Neural progenitor cell (in vitro differentiated cells): ENCODE results near the gene ARL15. TPM values are rescaled to one million over a fixed set of nuclear protein-coding genes. Genes with fewer than 3 reads are reported as not detected.

Experiments used
- DNase-seq: peaks from one replicate; pipeline ENCODE4 v3.0.0-alpha.2; 2016; ENCODE audit warnings: low spot score
- H2AFZ ChIP-seq: fragments of 200-600 bp; sonication (generic); replicated peaks from 2 replicates; pipeline ENCODE4 v1.6.1; 2016; ENCODE audit warnings: antibody characterized with exemption
- H3F3A ChIP-seq: fragments of 200-600 bp; sonication (generic); 2 replicates; pipeline ENCODE4 v1.6.1; 2016; ENCODE audit warnings: antibody characterized with exemption, low read depth
- H3K27ac ChIP-seq: fragments of 200-600 bp; sonication (generic); 2 replicates; pipeline ENCODE4 v1.5.1; 2016; ENCODE audit warnings: mild to moderate bottlenecking
- H3K27me3 ChIP-seq: fragments of 200-600 bp; sonication (generic); 2 replicates; pipeline ENCODE4 v1.6.1; 2016; ENCODE audit warnings: mild to moderate bottlenecking, moderate library complexity
- H3K36me3 ChIP-seq: fragments of 200-600 bp; sonication (generic); 2 replicates; pipeline ENCODE4 v1.5.1; 2016
- H3K4me1 ChIP-seq: fragments of 200-600 bp; sonication (generic); 2 replicates; pipeline ENCODE4 v1.6.1; 2016; ENCODE audit warnings: mixed run types
- H3K4me2 ChIP-seq: fragments of 200-600 bp; sonication (generic); 2 replicates; pipeline ENCODE4 v1.6.1; 2016
- H3K4me3 ChIP-seq: fragments of 200-600 bp; sonication (generic); 2 replicates; pipeline ENCODE4 v1.5.1; 2016
- H3K79me2 ChIP-seq: fragments of 200-600 bp; sonication (generic); 2 replicates; pipeline ENCODE4 v1.6.1; 2016; ENCODE audit warnings: low read depth
- H3K9ac ChIP-seq: fragments of 200-600 bp; sonication (generic); 2 replicates; pipeline ENCODE4 v1.6.1; 2016
- H3K9me3 ChIP-seq: fragments of 200-600 bp; sonication (generic); 2 replicates; pipeline ENCODE4 v1.5.1; 2016; ENCODE audit warnings: low read depth
- H4K20me1 ChIP-seq: fragments of 200-600 bp; sonication (generic); 2 replicates; pipeline ENCODE4 v1.6.1; 2016; ENCODE audit warnings: low read depth
- H3K27ac Mint-ChIP-seq: 3 replicates; pipeline ENCODE4 v1.8.0; 2021; ENCODE audit warnings: mixed read lengths
- H3K27me3 Mint-ChIP-seq: 2 replicates; pipeline ENCODE4 v1.8.0; 2022; ENCODE audit warnings: low read depth, mild to moderate bottlenecking, inconsistent platforms, moderate library complexity, mixed read lengths; ENCODE audit not compliant: insufficient read depth
- H3K36me3 Mint-ChIP-seq: 3 replicates; pipeline ENCODE4 v1.8.0; 2021; ENCODE audit warnings: mixed read lengths
- H3K4me1 Mint-ChIP-seq: 3 replicates; pipeline ENCODE4 v1.8.0; 2021; ENCODE audit warnings: mixed read lengths
- H3K4me3 Mint-ChIP-seq: 3 replicates; pipeline ENCODE4 v1.8.0; 2021; ENCODE audit warnings: mild to moderate bottlenecking, moderate library complexity, mixed read lengths
- H3K9me3 Mint-ChIP-seq: 3 replicates; pipeline ENCODE4 v1.8.0; 2020; ENCODE audit warnings: mixed read lengths
- EZH2 ChIP-seq: fragments of 200-600 bp; sonication (generic); IDR thresholded peaks from 2 replicates; pipeline ENCODE4 v1.6.1; 2017; ENCODE audit warnings: antibody characterized with exemption, mild to moderate bottlenecking, moderate library complexity
- EZH2phosphoT487 ChIP-seq: fragments of 200-600 bp; sonication (generic); IDR thresholded peaks from 2 replicates; pipeline ENCODE4 v1.6.1; 2017; ENCODE audit warnings: antibody characterized with exemption
- total RNA-seq: library from RNA; depleted of rRNA; stranded (reverse); fragments of >200 nt; gene quantifications from 2 replicates; pipeline ENCODE4 v1.2.3, GENCODE V29; 2015; ENCODE audit warnings: low replicate concordance
- TF ChIP-seq, protein P1 (sequence below): fragments of 200-600 bp; sonication (generic); IDR thresholded peaks from 2 replicates; pipeline ENCODE4 v1.5.1; 2017; ENCODE audit warnings: antibody characterized with exemption, mild to moderate bottlenecking

ARL15 gene
- total RNA-seq, 1 donor from 2014 or later = 39.1 TPM

DNA sequence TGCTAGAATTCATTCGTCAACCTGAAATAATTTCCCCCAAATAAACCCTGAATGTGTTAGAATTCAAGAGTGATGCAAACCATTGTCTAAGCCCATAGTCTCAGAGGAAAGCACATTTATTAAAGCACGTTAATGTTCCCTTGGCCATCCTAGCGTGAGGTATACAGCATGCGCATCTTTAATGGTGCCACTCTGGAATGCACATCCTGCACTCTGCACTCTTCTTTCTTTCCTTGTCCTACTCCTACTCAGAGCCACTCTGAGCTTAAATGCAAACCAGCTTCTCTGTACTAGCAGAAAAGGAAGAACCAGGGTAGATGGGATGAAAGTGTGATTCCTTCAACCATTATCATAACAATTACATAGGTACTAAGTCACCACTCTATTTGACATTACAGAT, 50.4 kb downstream of the ARL15 start:
- no peak overlapping the region for H3K4me3 ChIP-seq
- no peaks in the 10 kb centered on the region for H3K27me3 Mint-ChIP-seq
- peaks cover 16% of the 10 kb centered on the region for H3K79me2 ChIP-seq
- H3K4me1 Mint-ChIP-seq = peaks cover 1% of the 10 kb centered on the region
- H3K9me3 ChIP-seq = no peaks in the 10 kb centered on the region
- peaks cover 1% of the 10 kb centered on the region for H3K36me3 Mint-ChIP-seq
- no peak for DNase-seq
- H3F3A ChIP-seq = no peaks in the 10 kb centered on the region
- H3K9ac ChIP-seq = no peak overlapping the region
- peaks cover 2% of the 10 kb centered on the region for H3K9me3 Mint-ChIP-seq
- H3K4me2 ChIP-seq = no peak overlapping the region
- no peak overlapping the region for H3K27ac Mint-ChIP-seq
- no peaks in the 10 kb centered on the region for H3K27me3 ChIP-seq
- no peak overlapping the region for H3K4me3 Mint-ChIP-seq
- H4K20me1 ChIP-seq = no peaks in the 10 kb centered on the region
- H2AFZ ChIP-seq = no peak overlapping the region
- TF ChIP-seq, protein P1, sequence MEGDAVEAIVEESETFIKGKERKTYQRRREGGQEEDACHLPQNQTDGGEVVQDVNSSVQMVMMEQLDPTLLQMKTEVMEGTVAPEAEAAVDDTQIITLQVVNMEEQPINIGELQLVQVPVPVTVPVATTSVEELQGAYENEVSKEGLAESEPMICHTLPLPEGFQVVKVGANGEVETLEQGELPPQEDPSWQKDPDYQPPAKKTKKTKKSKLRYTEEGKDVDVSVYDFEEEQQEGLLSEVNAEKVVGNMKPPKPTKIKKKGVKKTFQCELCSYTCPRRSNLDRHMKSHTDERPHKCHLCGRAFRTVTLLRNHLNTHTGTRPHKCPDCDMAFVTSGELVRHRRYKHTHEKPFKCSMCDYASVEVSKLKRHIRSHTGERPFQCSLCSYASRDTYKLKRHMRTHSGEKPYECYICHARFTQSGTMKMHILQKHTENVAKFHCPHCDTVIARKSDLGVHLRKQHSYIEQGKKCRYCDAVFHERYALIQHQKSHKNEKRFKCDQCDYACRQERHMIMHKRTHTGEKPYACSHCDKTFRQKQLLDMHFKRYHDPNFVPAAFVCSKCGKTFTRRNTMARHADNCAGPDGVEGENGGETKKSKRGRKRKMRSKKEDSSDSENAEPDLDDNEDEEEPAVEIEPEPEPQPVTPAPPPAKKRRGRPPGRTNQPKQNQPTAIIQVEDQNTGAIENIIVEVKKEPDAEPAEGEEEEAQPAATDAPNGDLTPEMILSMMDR = no peak
- TF ChIP-seq EZH2phosphoT487 (no peak), EZH2 (no peak)
- no peaks in the 10 kb centered on the region for H3K36me3 ChIP-seq
- no peak overlapping the region for H3K27ac ChIP-seq
- H3K4me1 ChIP-seq = peaks cover 13% of the 10 kb centered on the region

DNA sequence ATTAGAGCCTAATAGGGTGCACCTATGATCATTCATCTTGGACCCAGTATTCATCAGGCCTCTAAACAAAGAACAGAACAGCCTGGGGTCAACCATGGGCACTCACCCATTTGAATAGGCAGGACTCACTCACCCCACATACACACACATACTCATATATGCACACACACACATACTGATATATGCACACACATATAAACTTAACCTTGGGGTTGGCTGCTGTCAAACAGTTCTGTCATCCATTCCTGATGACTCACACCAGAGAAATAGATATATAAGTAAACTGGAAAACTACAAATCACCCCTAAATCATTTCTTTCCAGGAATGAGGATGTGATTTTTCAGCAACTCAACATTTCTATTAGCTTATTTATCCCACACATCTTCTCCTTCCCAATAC, 51.3 kb downstream of the ARL15 start:
- Mint-ChIP-seq H3K27me3 (no peaks in the 10 kb centered on the region), H3K36me3 (peaks cover 1% of the 10 kb centered on the region), H3K27ac (no peak overlapping the region), H3K4me1 (peaks cover 2% of the 10 kb centered on the region), H3K9me3 (peaks cover 2% of the 10 kb centered on the region), H3K4me3 (no peak overlapping the region)
- Histone ChIP-seq H3K36me3 (no peaks in the 10 kb centered on the region), H4K20me1 (no peaks in the 10 kb centered on the region), H3K4me3 (no peak overlapping the region), H3K27me3 (no peaks in the 10 kb centered on the region), H3K27ac (no peak overlapping the region), H3K9ac (no peak overlapping the region), H3F3A (no peaks in the 10 kb centered on the region), H3K4me1 (peaks cover 13% of the 10 kb centered on the region), H3K4me2 (no peak overlapping the region), H3K9me3 (no peaks in the 10 kb centered on the region), H2AFZ (no peak overlapping the region), H3K79me2 (peaks cover 16% of the 10 kb centered on the region)
- TF ChIP-seq EZH2 (no peak), EZH2phosphoT487 (no peak)
- TF ChIP-seq, protein P1 = no peak
- no peak for DNase-seq

DNA sequence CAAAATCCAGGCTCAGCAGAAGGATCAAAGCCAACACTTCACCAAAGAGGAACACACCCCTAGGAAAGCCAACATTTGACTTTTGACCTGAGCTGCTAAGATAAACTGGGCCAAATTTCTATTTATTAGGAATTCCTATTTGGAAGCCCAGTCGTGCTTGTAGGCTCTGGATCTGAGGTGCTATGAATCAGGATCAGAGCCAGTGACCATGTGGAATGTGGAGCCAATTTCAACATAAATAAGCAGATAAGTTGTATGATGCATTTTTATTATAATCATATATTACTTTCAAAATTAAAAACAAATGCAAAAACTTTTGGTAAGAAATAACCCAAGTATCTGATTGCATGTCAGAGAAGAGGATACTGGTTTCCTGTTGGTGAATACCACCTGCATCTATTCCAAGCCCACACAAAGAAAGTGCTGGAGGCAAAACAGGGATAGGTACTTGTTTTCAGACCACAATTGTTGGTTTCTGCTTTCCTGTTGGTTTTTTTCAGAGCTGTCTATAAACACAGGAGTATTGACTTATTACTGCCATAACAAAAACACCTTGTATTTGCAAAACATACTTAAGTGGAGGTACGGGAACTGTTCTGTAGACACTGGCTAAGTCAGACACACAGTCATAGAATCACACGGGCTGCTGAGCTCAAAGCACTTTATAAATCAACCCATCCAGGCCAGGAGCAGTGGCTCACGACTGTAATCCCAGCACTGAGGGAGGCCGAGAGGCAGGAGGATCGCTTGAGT, 52.8 kb downstream of the ARL15 start:
- Histone ChIP-seq H4K20me1 (no peaks in the 10 kb centered on the region), H3K36me3 (no peaks in the 10 kb centered on the region), H3K4me3 (no peak overlapping the region), H3K79me2 (peaks cover 16% of the 10 kb centered on the region), H3K4me1 (peaks cover 3% of the 10 kb centered on the region), H3F3A (no peaks in the 10 kb centered on the region), H3K27me3 (no peaks in the 10 kb centered on the region), H3K4me2 (no peak overlapping the region), H2AFZ (no peak overlapping the region), H3K9me3 (no peaks in the 10 kb centered on the region), H3K9ac (no peak overlapping the region), H3K27ac (no peak overlapping the region)
- Mint-ChIP-seq H3K36me3 (peaks cover 1% of the 10 kb centered on the region), H3K27me3 (no peaks in the 10 kb centered on the region), H3K27ac (no peak overlapping the region), H3K4me3 (no peak overlapping the region), H3K9me3 (peaks cover 2% of the 10 kb centered on the region), H3K4me1 (peaks cover 2% of the 10 kb centered on the region)
- DNase-seq = no peak
- TF ChIP-seq EZH2phosphoT487 (no peak), EZH2 (no peak)
- TF ChIP-seq, protein P1 = no peak
